Osteocyte (in vitro differentiated cells): ENCODE results near the gene UMAD1. TPM values are rescaled to one million over a fixed set of nuclear protein-coding genes. Genes with fewer than 3 reads are reported as not detected.
"Not testable (repeated sequence)": the region's sequence is repeated elsewhere in the genome, so short reads cannot be mapped to it uniquely, and the experiment has no call there.

Experiments
- DNase-seq: peaks from one replicate; pipeline ENCODE4 v3.0.0; 2021; ENCODE audit warnings: mixed read lengths; ENCODE audit not compliant: unreplicated experiment; ENCODE audit errors: extremely low spot score
- H3K27ac Mint-ChIP-seq: one replicate; pipeline ENCODE4 v1.8.0; 2021; ENCODE audit warnings: mild to moderate bottlenecking, mixed read lengths; ENCODE audit not compliant: unreplicated experiment
- H3K27me3 Mint-ChIP-seq: one replicate; pipeline ENCODE4 v1.8.0; 2021; ENCODE audit warnings: mixed read lengths; ENCODE audit not compliant: unreplicated experiment
- H3K36me3 Mint-ChIP-seq: one replicate; pipeline ENCODE4 v1.8.0; 2021; ENCODE audit warnings: mixed read lengths; ENCODE audit not compliant: unreplicated experiment
- H3K4me1 Mint-ChIP-seq: one replicate; pipeline ENCODE4 v1.8.0; 2021; ENCODE audit warnings: mixed read lengths; ENCODE audit not compliant: unreplicated experiment
- H3K4me3 Mint-ChIP-seq: one replicate; pipeline ENCODE4 v1.8.0; 2021; ENCODE audit warnings: mild to moderate bottlenecking, moderate library complexity, mixed read lengths; ENCODE audit not compliant: unreplicated experiment
- H3K9me3 Mint-ChIP-seq: one replicate; pipeline ENCODE4 v1.8.0; 2021; ENCODE audit warnings: mixed read lengths; ENCODE audit not compliant: unreplicated experiment
- CTCF ChIP-seq: fragments of 200-600 bp; sonication (generic); IDR thresholded peaks from 2 replicates; pipeline ENCODE4 v1.5.0; 2021; ENCODE audit warnings: antibody characterized with exemption, mild to moderate bottlenecking, moderate library complexity
- total RNA-seq: library from RNA; stranded (reverse); gene quantifications from 2 replicates; pipeline ENCODE4 v1.2.1, GENCODE V29; 2021

Gene UMAD1
- total RNA-seq, 1 donor from 2014 or later, result 10.9 TPM

GRCh38 chr7:7819442-7820247 is 179.1 kb downstream of the UMAD1 start:
- no peak overlapping the region for H3K27ac Mint-ChIP-seq
- H3K4me3 Mint-ChIP-seq, result no peak overlapping the region
- H3K36me3 Mint-ChIP-seq, result no peaks in the 10 kb centered on the region
- no peak for TF ChIP-seq CTCF
- H3K9me3 Mint-ChIP-seq, result no peaks in the 10 kb centered on the region
- H3K27me3 Mint-ChIP-seq, result no peaks in the 10 kb centered on the region
- DNase-seq, result no peak
- H3K4me1 Mint-ChIP-seq, result no peaks in the 10 kb centered on the region

- peaks cover 5% of the 10 kb centered on the region for H3K9me3 Mint-ChIP-seq
- H3K4me3 Mint-ChIP-seq, result no peak overlapping the region
- H3K27ac Mint-ChIP-seq, result no peak overlapping the region
- no peak for TF ChIP-seq CTCF
- H3K27me3 Mint-ChIP-seq, result no peaks in the 10 kb centered on the region
- no peaks in the 10 kb centered on the region for H3K4me1 Mint-ChIP-seq
- H3K36me3 Mint-ChIP-seq, result peaks cover 3% of the 10 kb centered on the region
- DNase-seq, result no peak
Measured at GRCh38 chr7:7820409-7820808, 179.9 kb downstream of the UMAD1 start.

- H3K27ac Mint-ChIP-seq, result no peak overlapping the region
- no peak overlapping the region for H3K4me3 Mint-ChIP-seq
- peaks cover 5% of the 10 kb centered on the region for H3K9me3 Mint-ChIP-seq
- no peaks in the 10 kb centered on the region for H3K4me1 Mint-ChIP-seq
- H3K27me3 Mint-ChIP-seq, result no peaks in the 10 kb centered on the region
- no peak for DNase-seq
- no peak for TF ChIP-seq CTCF
- H3K36me3 Mint-ChIP-seq, result peaks cover 3% of the 10 kb centered on the region
Measured at GRCh38 chr7:7820939-7821338, 180.4 kb downstream of the UMAD1 start.

- H3K4me1 Mint-ChIP-seq, result no peaks in the 10 kb centered on the region
- H3K27me3 Mint-ChIP-seq, result no peaks in the 10 kb centered on the region
- peaks cover 5% of the 10 kb centered on the region for H3K9me3 Mint-ChIP-seq
- no peak for TF ChIP-seq CTCF
- no peak for DNase-seq
- H3K4me3 Mint-ChIP-seq, result no peak overlapping the region
- peaks cover 3% of the 10 kb centered on the region for H3K36me3 Mint-ChIP-seq
- H3K27ac Mint-ChIP-seq, result no peak overlapping the region
Measured at GRCh38 chr7:7821517-7821916, 181.0 kb downstream of the UMAD1 start.

GRCh38 chr7:7825294-7825693 is 184.7 kb downstream of the UMAD1 start:
- H3K27ac Mint-ChIP-seq, H3K4me1 Mint-ChIP-seq, DNase-seq, H3K27me3 Mint-ChIP-seq, H3K4me3 Mint-ChIP-seq, H3K36me3 Mint-ChIP-seq, H3K9me3 Mint-ChIP-seq: not testable (repeated sequence)
